AG04449 (cell line): ENCODE data around the gene EYS.

Experiments
- CTCF ChIA-PET: fragments of 350-600 bp; formaldehyde crosslinking; extraction: SDS; loops from one replicate; lab custom pipeline; 2021; ENCODE audit warnings: antibody characterized with exemption; lab: Yijun Ruan, JAX
- POLR2A ChIA-PET: fragments of 400-600, 350-600 bp; formaldehyde crosslinking; extraction: SDS; loops from one replicate; lab custom pipeline; 2020; ENCODE audit warnings: antibody characterized with exemption, inconsistent platforms; lab: Yijun Ruan, JAX
- DNase-seq: peaks from one replicate; pipeline ENCODE4 v3.0.0-alpha.2; 2010; ENCODE audit warnings: low read depth, low spot score
- H3K4me3 ChIP-seq: 2 replicates; pipeline ENCODE4 v1.5.1; 2011; ENCODE audit warnings: low read depth, mild to moderate bottlenecking, control low read depth, low read length
- CTCF ChIP-seq: IDR thresholded peaks from one replicate; pipeline ENCODE4 v1.5.1; 2011; ENCODE audit warnings: mild to moderate bottlenecking, moderate library complexity, low read length, control low read depth, inconsistent platforms; ENCODE audit not compliant: insufficient read depth; ENCODE audit errors: missing control alignments

EYS gene

GRCh38 chr6:64221776-64222175 is 1485.2 kb downstream of the EYS start:
- CTCF ChIA-PET = no interaction called here
- no peak for DNase-seq
- no peak for TF ChIP-seq CTCF
- POLR2A ChIA-PET = no interaction called here
- no peak overlapping the region for H3K4me3 ChIP-seq

GRCh38 chr6:64220801-64221200 is 1486.2 kb downstream of the EYS start:
- no peak for DNase-seq
- ChIA-PET CTCF (no interaction called here), POLR2A (no interaction called here)

GRCh38 chr6:64217721-64218620 is 1489.1 kb downstream of the EYS start:
- TF ChIP-seq CTCF = no peak
- ChIA-PET CTCF (no interaction called here), POLR2A (no interaction called here)
- no peak overlapping the region for H3K4me3 ChIP-seq
- DNase-seq = no peak

More at GRCh38 chr6:64220801-64221200, 1486.2 kb downstream of the EYS start:
- TF ChIP-seq CTCF = no peak
- H3K4me3 ChIP-seq = no peak overlapping the region

- no peak for TF ChIP-seq CTCF
- DNase-seq = no peak
- CTCF ChIA-PET = no interaction called here
- H3K4me3 ChIP-seq = no peak overlapping the region
- POLR2A ChIA-PET = no interaction called here
These were observed 1492.7 kb downstream of the EYS start for GRCh38 chr6:64214373-64214772.

GRCh38 chr6:64213697-64214096 is 1493.3 kb downstream of the EYS start:
- no peak for DNase-seq
- ChIA-PET CTCF (no interaction called here), POLR2A (no interaction called here)
- no peak overlapping the region for H3K4me3 ChIP-seq
- TF ChIP-seq CTCF = no peak

- CTCF ChIA-PET = no interaction called here
- POLR2A ChIA-PET = no interaction called here
- no peak overlapping the region for H3K4me3 ChIP-seq
- DNase-seq = no peak
- no peak for TF ChIP-seq CTCF
These were observed 1509.8 kb downstream of the EYS start for GRCh38 chr6:64197246-64197645.
